ENCODE data around the gene SHISAL1. TPM values are rescaled to one million over a fixed set of nuclear protein-coding genes. Genes with fewer than 3 reads are reported as not detected.

Gene SHISAL1
- polyA plus RNA-seq, 1 donor (not counting 4 experiments of a cell fraction or from before 2014, with no cell fraction given), result 0.24 TPM

DNA sequence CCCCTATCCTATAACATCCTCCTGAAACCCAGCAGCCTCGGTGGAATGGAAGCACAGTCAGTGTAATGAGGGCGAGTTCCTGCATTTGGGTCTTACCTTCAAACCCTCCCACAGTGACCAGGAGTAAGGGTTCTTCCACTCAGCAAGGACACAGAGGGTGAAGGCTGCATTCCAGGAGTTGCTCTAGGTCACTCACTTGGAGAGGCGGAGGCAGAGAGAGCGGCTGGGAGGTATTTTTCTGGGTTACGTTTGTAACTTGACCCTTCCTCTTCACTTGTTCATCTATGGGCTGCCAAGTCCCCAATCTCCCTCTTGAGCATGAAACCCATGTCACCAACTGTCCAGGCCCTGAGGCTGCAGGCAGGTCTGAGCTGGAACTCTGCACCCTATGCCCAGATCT, 36.8 kb upstream of the SHISAL1 start:
- TF ChIP-seq EZH2 (IDR thresholded peaks at IDR 0.05; ENCODE audit: low read length), result no peak
- TF ChIP-seq, protein P1, sequence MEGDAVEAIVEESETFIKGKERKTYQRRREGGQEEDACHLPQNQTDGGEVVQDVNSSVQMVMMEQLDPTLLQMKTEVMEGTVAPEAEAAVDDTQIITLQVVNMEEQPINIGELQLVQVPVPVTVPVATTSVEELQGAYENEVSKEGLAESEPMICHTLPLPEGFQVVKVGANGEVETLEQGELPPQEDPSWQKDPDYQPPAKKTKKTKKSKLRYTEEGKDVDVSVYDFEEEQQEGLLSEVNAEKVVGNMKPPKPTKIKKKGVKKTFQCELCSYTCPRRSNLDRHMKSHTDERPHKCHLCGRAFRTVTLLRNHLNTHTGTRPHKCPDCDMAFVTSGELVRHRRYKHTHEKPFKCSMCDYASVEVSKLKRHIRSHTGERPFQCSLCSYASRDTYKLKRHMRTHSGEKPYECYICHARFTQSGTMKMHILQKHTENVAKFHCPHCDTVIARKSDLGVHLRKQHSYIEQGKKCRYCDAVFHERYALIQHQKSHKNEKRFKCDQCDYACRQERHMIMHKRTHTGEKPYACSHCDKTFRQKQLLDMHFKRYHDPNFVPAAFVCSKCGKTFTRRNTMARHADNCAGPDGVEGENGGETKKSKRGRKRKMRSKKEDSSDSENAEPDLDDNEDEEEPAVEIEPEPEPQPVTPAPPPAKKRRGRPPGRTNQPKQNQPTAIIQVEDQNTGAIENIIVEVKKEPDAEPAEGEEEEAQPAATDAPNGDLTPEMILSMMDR (optimal IDR thresholded peaks at IDR 0.05 in 1 of 3, IDR thresholded peaks at IDR 0.05 in 1 of 3, conservative IDR thresholded peaks at IDR 0.05 in 1 of 3; ENCODE audit: extremely low read depth in 1 of 3, insufficient read depth in 2 of 3, low read length in 3 of 3), result no peak
- Histone ChIP-seq H3K9me1 (ENCODE audit: control insufficient read depth, extremely low read depth, insufficient read depth, low read length) (no peaks in the 10 kb centered on the region), H3K27ac (ENCODE audit: control insufficient read depth, insufficient read depth, low read length) (no peak overlapping the region), H3K36me3 (ENCODE audit: control insufficient read depth in 2 of 2, extremely low read depth in 1 of 2, insufficient read depth in 2 of 2, low read length in 2 of 2) (no peaks in the 10 kb centered on the region), H2AFZ (ENCODE audit: control insufficient read depth, low read length) (no peak overlapping the region), H3K79me2 (ENCODE audit: control insufficient read depth, insufficient read depth, low read length) (no peaks in the 10 kb centered on the region), H3K9ac (ENCODE audit: control insufficient read depth, extremely low read depth, insufficient read depth, low read length) (no peak overlapping the region), H4K20me1 (ENCODE audit: control insufficient read depth, extremely low read depth, insufficient read depth, low read length) (no peaks in the 10 kb centered on the region), H3K4me1 (ENCODE audit: control insufficient read depth, extremely low read depth, insufficient read depth, low read length) (peaks cover 12% of the 10 kb centered on the region), H3K4me3 (ENCODE audit: control insufficient read depth in 2 of 3, extremely low read depth in 1 of 3, insufficient read depth in 2 of 3, low read depth in 1 of 3, low read length in 3 of 3) (no peak overlapping the region), H3K9me3 (ENCODE audit: control insufficient read depth, low read depth, low read length) (no peaks in the 10 kb centered on the region), H3K27me3 (ENCODE audit: control insufficient read depth, extremely low read depth, insufficient read depth, low read length) (peaks cover 52% of the 10 kb centered on the region), H3K4me2 (ENCODE audit: control insufficient read depth, extremely low read depth, insufficient read depth, low read depth, low read length) (no peak overlapping the region)
- DNase-seq (ENCODE audit: low read depth, low spot score), result no peak
- dilution Hi-C loops (cut with MboI; ENCODE audit: extremely low pct_ligation_motif_present, low sequenced_read_pairs), result no loop called here
- no peak for FAIRE-seq

DNA sequence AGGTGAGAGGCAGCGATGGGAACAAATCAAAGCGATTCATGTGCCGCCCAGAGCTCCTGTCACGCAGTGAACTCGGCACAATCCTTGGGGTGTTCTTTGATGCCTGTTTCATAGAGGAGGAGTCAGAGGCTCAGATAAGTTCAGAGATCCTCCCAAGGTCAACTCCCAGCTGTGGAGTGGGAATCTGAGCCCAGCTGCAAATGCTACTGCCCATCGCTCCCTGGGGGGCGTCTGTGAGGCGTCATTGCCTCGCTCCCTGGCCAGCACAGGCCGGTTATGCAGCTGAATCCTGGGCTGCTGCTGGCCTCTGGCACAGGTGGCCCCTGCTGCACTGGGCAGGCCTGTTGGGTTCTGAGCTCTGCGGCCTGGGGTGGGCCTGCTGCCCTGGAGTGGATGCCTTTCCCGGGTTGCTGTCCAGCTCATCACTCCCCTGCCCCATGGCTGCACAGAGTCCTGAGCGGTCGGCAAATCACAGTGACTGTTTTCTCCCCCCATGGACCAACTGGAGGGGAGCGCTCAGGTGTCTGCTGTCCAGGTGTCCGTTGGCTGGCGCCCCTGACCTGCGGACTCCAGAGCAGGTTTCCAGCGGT, 36.3 kb upstream of the SHISAL1 start:
- peaks cover 58% of the 10 kb centered on the region for H3K27me3 ChIP-seq (ENCODE audit: control insufficient read depth, extremely low read depth, insufficient read depth, low read length)
- TF ChIP-seq EZH2 (IDR thresholded peaks at IDR 0.05; ENCODE audit: low read length), result no peak
- TF ChIP-seq, protein P1 (optimal IDR thresholded peaks at IDR 0.05 in 1 of 3, IDR thresholded peaks at IDR 0.05 in 1 of 3, conservative IDR thresholded peaks at IDR 0.05 in 1 of 3; ENCODE audit: extremely low read depth in 1 of 3, insufficient read depth in 2 of 3, low read length in 3 of 3), result no peak
- H3K4me2 ChIP-seq (ENCODE audit: control insufficient read depth, extremely low read depth, insufficient read depth, low read depth, low read length), result no peak overlapping the region
- H3K9ac ChIP-seq (ENCODE audit: control insufficient read depth, extremely low read depth, insufficient read depth, low read length), result no peak overlapping the region
- no peaks in the 10 kb centered on the region for H3K36me3 ChIP-seq (ENCODE audit: control insufficient read depth in 2 of 2, extremely low read depth in 1 of 2, insufficient read depth in 2 of 2, low read length in 2 of 2)
- no peaks in the 10 kb centered on the region for H3K9me3 ChIP-seq (ENCODE audit: control insufficient read depth, low read depth, low read length)
- no peaks in the 10 kb centered on the region for H3K79me2 ChIP-seq (ENCODE audit: control insufficient read depth, insufficient read depth, low read length)
- H3K27ac ChIP-seq (ENCODE audit: control insufficient read depth, insufficient read depth, low read length), result no peak overlapping the region
- no peaks in the 10 kb centered on the region for H3K9me1 ChIP-seq (ENCODE audit: control insufficient read depth, extremely low read depth, insufficient read depth, low read length)
- DNase-seq (ENCODE audit: low read depth, low spot score) (no peak), FAIRE-seq (no peak)
- H2AFZ ChIP-seq (ENCODE audit: control insufficient read depth, low read length), result no peak overlapping the region
- peaks cover 12% of the 10 kb centered on the region for H3K4me1 ChIP-seq (ENCODE audit: control insufficient read depth, extremely low read depth, insufficient read depth, low read length)
- peaks cover 3% of the 10 kb centered on the region for H4K20me1 ChIP-seq (ENCODE audit: control insufficient read depth, extremely low read depth, insufficient read depth, low read length)
- no peak overlapping the region for H3K4me3 ChIP-seq (ENCODE audit: control insufficient read depth in 2 of 3, extremely low read depth in 1 of 3, insufficient read depth in 2 of 3, low read depth in 1 of 3, low read length in 3 of 3)
- dilution Hi-C loops (cut with MboI; ENCODE audit: extremely low pct_ligation_motif_present, low sequenced_read_pairs), result no loop called here
